H1 (cell line): ENCODE results near the gene DDN. TPM values are rescaled to one million over a fixed set of nuclear protein-coding genes. Genes with fewer than 3 reads are reported as not detected.

Source experiments
- CTCF ChIA-PET: fragments of 300-600 bp; sonication (Branson Sonifier 250); formaldehyde crosslinking; loops from one replicate; lab custom pipeline; 2021; ENCODE audit not compliant: partially characterized antibody; lab: Charles Lee
- POLR2A ChIA-PET: fragments of 300-600 bp; sonication (Branson Sonifier 250); formaldehyde crosslinking; loops from one replicate; lab custom pipeline; 2021; ENCODE audit warnings: inconsistent platforms; ENCODE audit not compliant: partially characterized antibody; lab: Charles Lee
- DNase-seq, 2 experiments: peaks; one replicate each; pipeline versions ENCODE4 v3.0.0 to v3.0.0-alpha.2; 2010 to 2022; ENCODE audit warnings: low spot score in 2 of 2, low read depth in 1 of 2, mixed read lengths in 1 of 2
- FAIRE-seq: peaks from 2 replicates; lab custom pipeline; 2011; peaks lifted over from hg19 to GRCh38; lab: Jason Lieb, UNC
- H2AFZ ChIP-seq: 2 replicates; pipeline ENCODE4 v1.8.1; 2012; ENCODE audit warnings: low read length, inconsistent platforms
- H2AK5ac ChIP-seq: 2 replicates; pipeline ENCODE4 v1.6.1; 2013; ENCODE audit warnings: low read depth, low read length
- H2BK120ac ChIP-seq: replicated peaks from 2 replicates; pipeline ENCODE3; 2013; ENCODE audit warnings: low read depth, low read length, inconsistent platforms
- H2BK12ac ChIP-seq: 2 replicates; pipeline ENCODE4 v1.6.1; 2013; ENCODE audit warnings: low read depth, low read length
- H2BK15ac ChIP-seq: 2 replicates; pipeline ENCODE4 v1.6.1; 2013; ENCODE audit warnings: low read length
- H2BK20ac ChIP-seq: 2 replicates; pipeline ENCODE4 v1.6.1; 2013; ENCODE audit warnings: low read length
- H2BK5ac ChIP-seq: 2 replicates; pipeline ENCODE4 v1.6.1; 2013; ENCODE audit warnings: low read depth, low read length
- H3K14ac ChIP-seq: 2 replicates; pipeline ENCODE4 v1.6.1; 2013; ENCODE audit warnings: inconsistent platforms; ENCODE audit not compliant: insufficient read length
- H3K18ac ChIP-seq: 2 replicates; pipeline ENCODE4 v1.6.1; 2013; ENCODE audit warnings: low read length; ENCODE audit errors: extremely low read depth
- H3K23ac ChIP-seq: 2 replicates; pipeline ENCODE4 v1.6.1; 2013; ENCODE audit warnings: inconsistent platforms; ENCODE audit not compliant: insufficient read length
- H3K23me2 ChIP-seq: 2 replicates; pipeline ENCODE4 v1.6.1; 2013; ENCODE audit warnings: low read depth, low read length
- H3K27ac ChIP-seq: 2 replicates; pipeline ENCODE4 v1.6.1; 2011; ENCODE audit warnings: low read depth, low read length, inconsistent platforms
- H3K27me3 ChIP-seq, 4 experiments: replicated peaks in 1 of 4; 1 replicate in 1 of 4; 2 replicates in 3 of 4; pipeline versions ENCODE4 v1.6.1 to v1.8.1; 2011 to 2013; ENCODE audit warnings: low read length in 3 of 4, mild to moderate bottlenecking in 3 of 4, inconsistent platforms in 2 of 4, mixed read lengths in 2 of 4, moderate library complexity in 1 of 4; ENCODE audit not compliant: control insufficient read depth in 3 of 4, insufficient read depth in 3 of 4; ENCODE audit errors: extremely low read depth in 1 of 4
- H3K36me3 ChIP-seq, 4 experiments: 2 replicates each; pipeline versions ENCODE4 v1.6.1 to v1.8.1; 2011 to 2013; ENCODE audit warnings: mild to moderate bottlenecking in 4 of 4, low read length in 3 of 4, moderate library complexity in 2 of 4, control low read depth in 1 of 4, inconsistent platforms in 1 of 4; ENCODE audit not compliant: insufficient read depth in 4 of 4, control insufficient read depth in 2 of 4
- H3K4ac ChIP-seq: replicated peaks from 2 replicates; pipeline ENCODE3; 2013; ENCODE audit warnings: low read length, low read depth, mixed read lengths, inconsistent platforms; ENCODE audit not compliant: insufficient read length
- H3K4me1 ChIP-seq, 4 experiments: replicated peaks in 1 of 4; 1 replicate in 1 of 4; 2 replicates in 3 of 4; pipeline versions ENCODE4 v1.6.1 to v1.8.1; 2011 to 2013; ENCODE audit warnings: low read length in 3 of 4, inconsistent platforms in 2 of 4, mixed read lengths in 1 of 4; ENCODE audit not compliant: insufficient read depth in 4 of 4, control insufficient read depth in 3 of 4
- H3K4me2 ChIP-seq, 2 experiments: 2 replicates each; pipeline versions ENCODE4 v1.6.1 to v1.8.1; 2011 to 2013; ENCODE audit warnings: low read depth in 2 of 2, low read length in 2 of 2, control low read depth in 1 of 2, inconsistent platforms in 1 of 2, mild to moderate bottlenecking in 1 of 2; ENCODE audit not compliant: insufficient read depth in 1 of 2
- H3K4me3 ChIP-seq, 4 experiments: fragments of 200-600, 300-600 bp in 1 of 4; sonication (generic), shearing (Covaris generic), sonication (Bioruptor Twin) in 1 of 4; 2 replicates each; pipeline versions ENCODE4 v1.5.1 to v1.8.1; 2011 to 2016; ENCODE audit warnings: low read length in 4 of 4, low read depth in 3 of 4, control low read depth in 2 of 4, inconsistent platforms in 2 of 4, mild to moderate bottlenecking in 2 of 4, mixed read lengths in 1 of 4, moderate library complexity in 1 of 4; ENCODE audit not compliant: insufficient read depth in 2 of 4; ENCODE audit errors: extremely low read depth in 1 of 4
- H3K56ac ChIP-seq: replicated peaks from 2 replicates; pipeline ENCODE3; 2013; ENCODE audit warnings: low read depth, mild to moderate bottlenecking, mixed read lengths, low read length, inconsistent platforms; ENCODE audit not compliant: insufficient read length
- H3K79me1 ChIP-seq: 2 replicates; pipeline ENCODE4 v1.6.1; 2013; ENCODE audit warnings: low read depth, low read length, control low read depth
- H3K79me2 ChIP-seq, 2 experiments: 2 replicates each; pipeline versions ENCODE4 v1.6.1 to v1.8.1; 2012 to 2013; ENCODE audit warnings: low read length in 2 of 2, mild to moderate bottlenecking in 2 of 2, inconsistent platforms in 1 of 2; ENCODE audit not compliant: insufficient read depth in 2 of 2, control insufficient read depth in 1 of 2
- H3K9ac ChIP-seq, 4 experiments: replicated peaks in 1 of 4; 1 replicate in 1 of 4; 2 replicates in 3 of 4; pipeline versions ENCODE4 v1.6.1 to v1.8.1; 2011 to 2013; ENCODE audit warnings: low read depth in 3 of 4, low read length in 3 of 4, control low read depth in 2 of 4, mild to moderate bottlenecking in 2 of 4, moderate library complexity in 2 of 4, inconsistent platforms in 1 of 4; ENCODE audit errors: extremely low read depth in 1 of 4
- H3K9me3 ChIP-seq, 2 experiments: 2 replicates each; pipeline versions ENCODE4 v1.6.1 to v1.8.1; 2012 to 2013; ENCODE audit warnings: mild to moderate bottlenecking in 2 of 2, moderate library complexity in 2 of 2, control low read depth in 1 of 2, inconsistent platforms in 1 of 2, low read depth in 1 of 2, low read length in 1 of 2, mixed read lengths in 1 of 2; ENCODE audit not compliant: insufficient read depth in 2 of 2
- H4K20me1 ChIP-seq, 2 experiments: replicated peaks in 1 of 2; 2 replicates each; pipeline versions ENCODE3 to v1.8.1; 2011 to 2013; ENCODE audit warnings: inconsistent platforms in 2 of 2, low read length in 2 of 2, mild to moderate bottlenecking in 1 of 2; ENCODE audit not compliant: insufficient read depth in 2 of 2, control insufficient read depth in 1 of 2
- H4K5ac ChIP-seq: 2 replicates; pipeline ENCODE4 v1.6.1; 2013; ENCODE audit warnings: low read length, low read depth, mixed read lengths, inconsistent platforms; ENCODE audit not compliant: insufficient read length
- H4K8ac ChIP-seq: 2 replicates; pipeline ENCODE4 v1.8.0; 2013; ENCODE audit warnings: mild to moderate bottlenecking, moderate library complexity, low read length, inconsistent platforms; ENCODE audit not compliant: insufficient read depth; ENCODE audit errors: extremely low read depth
- H4K91ac ChIP-seq: replicated peaks from 2 replicates; pipeline ENCODE3; 2013; ENCODE audit warnings: low read length, mixed read lengths, inconsistent platforms; ENCODE audit not compliant: insufficient read length
- BACH1 ChIP-seq: IDR thresholded peaks from 2 replicates; pipeline ENCODE4 v1.6.1; 2012; ENCODE audit warnings: low read length, improper control_type of control experiment
- BRCA1 ChIP-seq: IDR thresholded peaks from 2 replicates; pipeline ENCODE4 v1.6.1; 2012; ENCODE audit warnings: low read depth, low read length, improper control_type of control experiment
- CEBPB ChIP-seq: IDR thresholded peaks from 2 replicates; pipeline ENCODE4 v1.6.1; 2012; ENCODE audit warnings: low read depth, low read length
- CHD2 ChIP-seq: IDR thresholded peaks from 2 replicates; pipeline ENCODE4 v1.6.1; 2012; ENCODE audit warnings: low read length, improper control_type of control experiment
- GTF2F1 ChIP-seq: IDR thresholded peaks from 2 replicates; pipeline ENCODE4 v1.6.1; 2012; ENCODE audit warnings: low read depth, low read length, improper control_type of control experiment, borderline replicate concordance
- MAFK ChIP-seq: IDR thresholded peaks from 2 replicates; pipeline ENCODE4 v1.6.1; 2012; ENCODE audit warnings: low read depth, mild to moderate bottlenecking, improper control_type of control experiment, low read length
- PHF8 ChIP-seq: fragments of 200-600 bp; sonication (generic); conservative IDR thresholded peaks from 2 replicates; pipeline ENCODE4 v1.7.1; 2012; ENCODE audit warnings: low read depth, mild to moderate bottlenecking, inconsistent platforms, low read length, moderate library complexity
- TAF7 ChIP-seq: optimal IDR thresholded peaks from 2 replicates; pipeline ENCODE3; 2011; ENCODE audit warnings: low read depth, mild to moderate bottlenecking, inconsistent platforms, low read length, moderate library complexity, borderline replicate concordance
- YY1 ChIP-seq: IDR thresholded peaks from 2 replicates; pipeline ENCODE4 v1.6.1; 2011; ENCODE audit warnings: low read depth, mild to moderate bottlenecking, low read length
- WGBS, 2 experiments: shearing (Covaris generic) in 1 of 2; methylation state at CpG; one replicate each; pipeline versions ENCODE4 v1.1.6 to v1.1.7; 2013 to 2015; ENCODE audit warnings: low lambda C conversion rate in 2 of 2, mixed read lengths in 2 of 2, inconsistent platforms in 1 of 2, low coverage in 1 of 2, missing lambda C conversion rate in 1 of 2; ENCODE audit not compliant: insufficient replicate concordance in 2 of 2, insufficient coverage in 1 of 2, insufficient read length in 1 of 2; ENCODE audit errors: extremely low coverage in 1 of 2, missing lambda C conversion rate in 1 of 2; 5-methylcytosine and 5-hydroxymethylcytosine counted together
- polyA plus RNA-seq, 7 experiments: library from polyadenylated mRNA; depleted of rRNA in 3 of 7; stranded (reverse) in 5 of 7; unstranded in 2 of 7; fragments of >200 nt in 5 of 7; fragments of 200-250 nt in 2 of 7; gene quantifications; 1 replicate in 5 of 7; 2 replicates in 1 of 7; 4 replicates in 1 of 7; pipeline versions ENCODE4 v1.2.1 to v1.2.3, GENCODE V29; 2011 to 2013; ENCODE audit warnings: missing spikeins in 2 of 7, mixed read lengths in 2 of 7
- total RNA-seq: library from RNA; stranded (reverse); fragmentation: NEBNext Ultra II Directional; extraction: Animal tissue kit (Norgen Biotek cat#: 25700); gene quantifications from 2 replicates; pipeline ENCODE4 v1.2.1, GENCODE V29; 2021

DDN gene
- total and polyA plus RNA-seq, 2 of the 8 experiments (the other 6 are each of a cell fraction or from before 2014, with no cell fraction given) = 0.14 to 0.30 TPM

GRCh38 chr12:49044660-49045059 is 45.5 kb upstream of the DDN start:
- Histone ChIP-seq H3K4me2 (no peak overlapping the region), H3K14ac (no peak overlapping the region), H2BK5ac (no peak overlapping the region), H3K9ac (no peak overlapping the region), H4K5ac (no peak overlapping the region), H3K9me3 (no peaks in the 10 kb centered on the region), H3K18ac (no peak overlapping the region), H3K36me3 (peaks cover 48 to 93% (median 83%) of the 10 kb centered on the region in 4 experiments), H4K8ac (no peak overlapping the region), H3K23me2 (no peaks in the 10 kb centered on the region), H3K27me3 (no peaks in the 10 kb centered on the region), H3K4me3 (no peak overlapping the region), H3K79me1 (no peaks in the 10 kb centered on the region; the same call in 1 of the 2 replicates), H4K20me1 (peaks cover 16 to 33% of the 10 kb centered on the region in 2 experiments), H2BK12ac (no peak overlapping the region), H3K56ac (no peak overlapping the region), H2BK20ac (no peak overlapping the region), H3K4me1 (no peaks in the 10 kb centered on the region), H2BK15ac (no peak overlapping the region), H3K79me2 (no peaks in the 10 kb centered on the region), H3K4ac (no peak overlapping the region), H3K27ac (no peak overlapping the region), H3K23ac (no peak overlapping the region), H2AFZ (no peak overlapping the region), H2BK120ac (no peak overlapping the region), H4K91ac (no peak overlapping the region), H2AK5ac (no peak overlapping the region)
- ChIA-PET POLR2A (interaction anchor here (1.3 to 21.2 kb wide), 4 partner anchors 8 to 27 kb away, joined by 3 to 339 read pairs (median 10); partner anchors contain the start of gene PRKAG1), CTCF (interaction anchor here (0.6 to 9.1 kb wide), 21 partner anchors 8 to 360 kb away, joined by 3 to 126 read pairs (median 4); partner anchors contain the start of gene DHH)
- 93% methylated on average over 8 of the region's 12 CpGs; no CpG with 5 or more reads in 1 of the 2 experiments for WGBS, 2 experiments
- FAIRE-seq (no peak), DNase-seq (no peak)
- TF ChIP-seq YY1 (no peak), CEBPB (no peak), BRCA1 (no peak), CHD2 (no peak), PHF8 (no peak), BACH1 (no peak), GTF2F1 (no peak), MAFK (no peak), TAF7 (no peak)
